ENCODE results near the gene MOAP1.

Gene MOAP1

GRCh38 chr14:93220509-93220908, 35.8 kb upstream of the MOAP1 start:
- no peak for DNase-seq (ENCODE audit: low read depth, low spot score)

GRCh38 chr14:93219103-93219726, 34.5 kb upstream of the MOAP1 start:
- peak; percentile 35 for DNase-seq (ENCODE audit: low read depth, low spot score)
- no peak overlapping the region for H3K4me3 ChIP-seq (ENCODE audit: insufficient read length, low read depth)
- peaks cover 59% of the 10 kb centered on the region for H3K36me3 ChIP-seq (ENCODE audit: insufficient read depth, insufficient read length, low read length)
- TF ChIP-seq YY1 (IDR thresholded peaks at IDR 0.05; ENCODE audit: insufficient read depth, insufficient read length): no peak
- TF ChIP-seq ZNF274 (IDR thresholded peaks at IDR 0.05; ENCODE audit: low read depth, low read length): no peak
- TF ChIP-seq SUZ12 (IDR thresholded peaks at IDR 0.05; ENCODE audit: extremely low read depth, insufficient read depth, insufficient read length): no peak
- H3K9me3 ChIP-seq (ENCODE audit: insufficient read depth, low read length): no peaks in the 10 kb centered on the region
- no peak overlapping the region for H3K9ac ChIP-seq (ENCODE audit: insufficient read length, low read depth)
- H3K27me3 ChIP-seq (ENCODE audit: insufficient read depth, insufficient read length): no peaks in the 10 kb centered on the region
- no peaks in the 10 kb centered on the region for H3K4me1 ChIP-seq (ENCODE audit: insufficient read depth, insufficient read length)

More at GRCh38 chr14:93220509-93220908, 35.8 kb upstream of the MOAP1 start:
- H3K9me3 ChIP-seq (ENCODE audit: insufficient read depth, low read length): no peaks in the 10 kb centered on the region
- no peaks in the 10 kb centered on the region for H3K4me1 ChIP-seq (ENCODE audit: insufficient read depth, insufficient read length)
- no peak overlapping the region for H3K9ac ChIP-seq (ENCODE audit: insufficient read length, low read depth)
- TF ChIP-seq ZNF274 (IDR thresholded peaks at IDR 0.05; ENCODE audit: low read depth, low read length): no peak
- TF ChIP-seq SUZ12 (IDR thresholded peaks at IDR 0.05; ENCODE audit: extremely low read depth, insufficient read depth, insufficient read length): no peak
- no peak for TF ChIP-seq YY1 (IDR thresholded peaks at IDR 0.05; ENCODE audit: insufficient read depth, insufficient read length)
- H3K27me3 ChIP-seq (ENCODE audit: insufficient read depth, insufficient read length): no peaks in the 10 kb centered on the region
- no peak overlapping the region for H3K4me3 ChIP-seq (ENCODE audit: insufficient read length, low read depth)
- H3K36me3 ChIP-seq (ENCODE audit: insufficient read depth, insufficient read length, low read length): peaks cover 54% of the 10 kb centered on the region

- no peaks in the 10 kb centered on the region for H3K27me3 ChIP-seq (ENCODE audit: insufficient read depth, insufficient read length)
- TF ChIP-seq ZNF274 (IDR thresholded peaks at IDR 0.05; ENCODE audit: low read depth, low read length): no peak
- TF ChIP-seq SUZ12 (IDR thresholded peaks at IDR 0.05; ENCODE audit: extremely low read depth, insufficient read depth, insufficient read length): no peak
- TF ChIP-seq YY1 (IDR thresholded peaks at IDR 0.05; ENCODE audit: insufficient read depth, insufficient read length): no peak
- peaks cover 41% of the 10 kb centered on the region for H3K36me3 ChIP-seq (ENCODE audit: insufficient read depth, insufficient read length, low read length)
- no peak overlapping the region for H3K9ac ChIP-seq (ENCODE audit: insufficient read length, low read depth)
- no peaks in the 10 kb centered on the region for H3K9me3 ChIP-seq (ENCODE audit: insufficient read depth, low read length)
- H3K4me3 ChIP-seq (ENCODE audit: insufficient read length, low read depth): no peak overlapping the region
- no peak for DNase-seq (ENCODE audit: low read depth, low spot score)
- no peaks in the 10 kb centered on the region for H3K4me1 ChIP-seq (ENCODE audit: insufficient read depth, insufficient read length)
Observed at GRCh38 chr14:93214598-93214997, 29.9 kb upstream of the MOAP1 start.

- H3K27me3 ChIP-seq (ENCODE audit: insufficient read depth, insufficient read length): no peaks in the 10 kb centered on the region
- H3K9me3 ChIP-seq (ENCODE audit: insufficient read depth, low read length): no peaks in the 10 kb centered on the region
- no peak for TF ChIP-seq SUZ12 (IDR thresholded peaks at IDR 0.05; ENCODE audit: extremely low read depth, insufficient read depth, insufficient read length)
- no peak for TF ChIP-seq YY1 (IDR thresholded peaks at IDR 0.05; ENCODE audit: insufficient read depth, insufficient read length)
- TF ChIP-seq ZNF274 (IDR thresholded peaks at IDR 0.05; ENCODE audit: low read depth, low read length): no peak
- H3K4me1 ChIP-seq (ENCODE audit: insufficient read depth, insufficient read length): no peaks in the 10 kb centered on the region
- H3K36me3 ChIP-seq (ENCODE audit: insufficient read depth, insufficient read length, low read length): peaks cover 38% of the 10 kb centered on the region
- DNase-seq (ENCODE audit: low read depth, low spot score): no peak
- H3K4me3 ChIP-seq (ENCODE audit: insufficient read length, low read depth): no peak overlapping the region
- H3K9ac ChIP-seq (ENCODE audit: insufficient read length, low read depth): no peak overlapping the region
Observed at GRCh38 chr14:93212432-93212831, 27.7 kb upstream of the MOAP1 start.

- peak; percentile 18 for DNase-seq (ENCODE audit: low read depth, low spot score)
- Histone ChIP-seq H3K36me3 (ENCODE audit: insufficient read depth, insufficient read length, low read length) (peaks cover 18% of the 10 kb centered on the region), H3K4me3 (ENCODE audit: insufficient read length, low read depth) (peak overlapping the region; percentile 69), H3K27me3 (ENCODE audit: insufficient read depth, insufficient read length) (no peaks in the 10 kb centered on the region), H3K4me1 (ENCODE audit: insufficient read depth, insufficient read length) (no peaks in the 10 kb centered on the region), H3K9ac (ENCODE audit: insufficient read length, low read depth) (peak overlapping the region; percentile 87), H3K9me3 (ENCODE audit: insufficient read depth, low read length) (no peaks in the 10 kb centered on the region)
- TF ChIP-seq SUZ12 (IDR thresholded peaks at IDR 0.05; ENCODE audit: extremely low read depth, insufficient read depth, insufficient read length) (no peak), ZNF274 (IDR thresholded peaks at IDR 0.05; ENCODE audit: low read depth, low read length) (no peak)
Observed at GRCh38 chr14:93207468-93208308, 23.0 kb upstream of the MOAP1 start.

- no peaks in the 10 kb centered on the region for H3K27me3 ChIP-seq (ENCODE audit: insufficient read depth, insufficient read length)
- H3K4me3 ChIP-seq (ENCODE audit: insufficient read length, low read depth): peak within 1 kb of the TSS; percentile 69
- DNase-seq (ENCODE audit: low read depth, low spot score): peak; percentile 93
- TF ChIP-seq SUZ12 (IDR thresholded peaks at IDR 0.05; ENCODE audit: extremely low read depth, insufficient read depth, insufficient read length) (no peak), YY1 (IDR thresholded peaks at IDR 0.05; ENCODE audit: insufficient read depth, insufficient read length) (no peak), ZNF274 (IDR thresholded peaks at IDR 0.05; ENCODE audit: low read depth, low read length) (no peak)
- no peaks in the 10 kb centered on the region for H3K9me3 ChIP-seq (ENCODE audit: insufficient read depth, low read length)
- H3K36me3 ChIP-seq (ENCODE audit: insufficient read depth, insufficient read length, low read length): peaks cover 12% of the 10 kb centered on the region
- peak within 1 kb of the TSS; percentile 93 for H3K9ac ChIP-seq (ENCODE audit: insufficient read length, low read depth)
- H3K4me1 ChIP-seq (ENCODE audit: insufficient read depth, insufficient read length): no peaks in the 10 kb centered on the region
Observed at GRCh38 chr14:93206793-93207467, 22.2 kb upstream of the MOAP1 start, which contains the start of the genes GON7 and UBR7. TSS of gene GON7 (minus strand) at chr14:93207065. CDS start at chr14:93207037, 28 bp downstream. TSS of gene UBR7 (plus strand) at chr14:93207256. CDS start at chr14:93207292, 36 bp downstream.

Measured in NT2/D1 (cell line).